GM19467 (cell line): ENCODE results near the gene SPEG.

ENCODE experiments used
- ATAC-seq: cut with Tn5 transposase; IDR thresholded peaks from one replicate; pipeline ENCODE4 v1.9.1; 2021; ENCODE audit warnings: mild to moderate bottlenecking, moderate library complexity; ENCODE audit not compliant: unreplicated experiment

SPEG gene

GRCh38 chr2:219493086-219493485 is 58.4 kb downstream of the SPEG start:
- ATAC-seq = no peak

GRCh38 chr2:219494952-219495530 is 60.4 kb downstream of the SPEG start:
- ATAC-seq = no peak

DNA sequence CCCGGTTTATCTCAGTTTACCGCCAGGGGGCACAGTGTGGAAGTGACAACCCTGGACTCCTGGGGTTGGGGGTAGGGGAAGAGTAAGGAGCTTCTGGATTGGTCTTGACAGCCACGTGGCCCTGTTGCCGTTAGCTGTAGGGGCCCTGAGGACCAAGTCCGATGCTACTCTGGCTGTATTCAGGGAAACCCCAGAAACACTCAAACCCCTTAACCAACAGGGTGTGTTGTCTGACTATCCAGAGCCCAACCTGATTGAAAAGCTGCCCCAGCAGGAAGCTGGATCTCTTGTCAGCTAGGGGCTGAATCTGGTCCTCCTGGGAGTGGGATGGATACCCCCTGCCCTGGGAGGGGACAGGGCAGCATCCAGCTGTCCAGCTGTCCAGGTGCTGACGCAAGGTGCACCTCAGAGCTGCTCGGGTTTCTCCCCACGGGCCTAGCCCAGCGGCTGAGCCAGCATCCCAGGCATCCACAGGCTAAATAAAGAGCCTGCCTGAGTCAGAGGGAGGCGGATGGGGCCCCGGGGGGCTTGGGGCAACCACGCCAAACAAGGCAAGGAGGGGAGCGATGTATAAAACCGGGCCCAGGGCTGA is 61.0 kb downstream of the SPEG start:
- ATAC-seq = no peak

DNA sequence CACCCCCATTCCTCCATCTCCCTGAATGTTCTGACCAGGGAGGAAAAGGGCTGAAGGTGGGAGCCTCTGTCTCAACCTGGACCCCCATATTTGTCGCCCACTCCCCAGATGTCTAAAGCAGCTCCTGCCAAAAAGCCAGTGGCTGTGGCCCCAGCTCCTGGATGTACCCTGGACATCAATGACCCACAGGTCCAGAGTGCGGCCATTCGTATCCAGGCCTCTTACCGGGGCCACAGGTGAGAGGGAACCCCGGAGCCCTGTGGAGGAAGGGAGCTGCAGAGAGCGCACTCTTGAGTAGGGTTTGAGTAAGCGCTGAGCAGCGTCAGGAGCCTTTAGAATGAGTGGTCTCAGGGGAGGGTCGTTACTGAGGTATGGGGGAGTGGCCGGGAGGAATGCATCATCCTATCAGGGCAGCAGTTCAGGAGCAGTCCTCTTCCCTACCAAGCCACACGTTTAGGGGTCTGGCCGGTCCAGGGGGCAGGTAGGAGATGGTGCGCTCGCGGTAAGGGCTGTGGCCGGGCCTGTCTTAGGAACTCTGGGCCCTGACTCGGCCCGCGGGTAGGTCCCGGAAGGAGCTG is 61.7 kb downstream of the SPEG start:
- ATAC-seq = no peak

DNA sequence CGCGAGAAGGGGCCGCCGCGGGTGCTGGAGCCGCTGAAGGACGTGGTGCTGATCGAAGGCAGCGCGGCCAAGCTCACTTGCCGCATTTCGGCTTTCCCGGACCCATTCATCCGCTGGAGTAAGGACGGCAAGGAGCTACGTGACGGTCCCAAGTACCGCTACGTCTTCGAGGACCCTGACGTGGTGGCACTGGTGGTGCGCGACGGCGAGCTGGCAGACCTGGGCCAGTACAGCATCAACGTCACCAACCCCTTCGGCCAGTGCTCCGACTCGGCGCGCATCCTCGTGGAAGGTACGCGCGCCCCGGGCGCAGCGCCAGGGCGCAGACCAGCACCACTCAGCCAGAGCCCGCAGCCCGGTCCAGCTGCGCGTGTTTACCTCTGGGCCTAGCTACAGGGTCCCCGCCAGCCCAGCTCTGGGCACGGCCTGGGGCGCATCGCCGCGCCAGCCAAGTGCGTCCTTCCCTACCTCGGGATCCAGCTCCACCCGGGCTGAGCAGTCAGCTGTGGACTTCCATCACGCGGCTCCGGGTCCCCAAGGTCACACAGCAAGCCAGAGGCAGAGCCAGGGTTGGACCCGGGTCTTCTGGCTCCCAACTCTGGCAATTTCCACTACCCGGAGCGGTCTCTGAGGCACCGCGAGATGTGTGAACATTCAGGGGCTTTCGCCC is 62.3 kb downstream of the SPEG start:
- ATAC-seq = no peak

GRCh38 chr2:219497495-219498279 is 63.0 kb downstream of the SPEG start:
- no peak for ATAC-seq

DNA sequence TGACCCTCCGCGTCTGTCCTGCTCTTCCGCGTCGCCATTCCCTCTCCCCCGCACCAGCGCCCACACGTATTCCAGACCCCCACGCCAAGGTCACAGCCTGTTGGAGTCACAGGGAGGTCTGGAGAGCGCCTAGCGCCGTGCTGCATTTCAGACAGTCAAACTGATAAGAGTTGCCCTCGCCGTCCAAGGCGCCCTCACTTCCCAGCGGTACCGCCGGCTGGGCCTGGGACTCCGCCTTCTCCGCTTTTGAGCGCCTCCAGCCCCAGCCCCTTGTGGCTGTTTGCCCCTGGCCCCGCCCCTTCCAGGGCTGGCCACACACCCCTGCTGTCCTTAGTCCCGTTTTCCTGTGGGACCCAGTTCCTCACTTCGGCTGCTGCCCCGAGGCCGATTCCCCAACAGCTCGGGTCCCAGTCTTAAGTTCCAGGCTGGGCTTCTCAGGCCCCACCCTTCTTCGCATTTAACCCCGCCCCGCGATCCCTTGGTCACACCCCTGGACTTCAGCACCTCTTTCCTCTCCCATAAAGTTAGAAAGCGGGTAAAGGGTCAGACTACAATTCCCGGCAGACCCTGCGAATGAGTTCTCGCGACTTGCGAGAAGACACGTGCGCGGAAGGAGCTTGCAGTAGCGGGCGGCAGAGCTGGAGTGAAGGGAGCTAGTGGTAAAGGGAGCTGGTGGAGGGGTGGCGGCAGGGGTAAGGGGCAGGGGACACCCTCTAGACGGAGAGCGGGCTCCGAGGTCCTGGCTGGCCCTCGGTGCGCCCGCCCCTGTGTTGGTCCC is 63.8 kb downstream of the SPEG start, which contains the start of gene GMPPA:
Gene GMPPA, plus strand, starts transcription at position 612 of the 778 bp plus-strand sequence. CDS start 1,085 bp downstream, outside the sequence.
- peak; percentile 95 for ATAC-seq

DNA sequence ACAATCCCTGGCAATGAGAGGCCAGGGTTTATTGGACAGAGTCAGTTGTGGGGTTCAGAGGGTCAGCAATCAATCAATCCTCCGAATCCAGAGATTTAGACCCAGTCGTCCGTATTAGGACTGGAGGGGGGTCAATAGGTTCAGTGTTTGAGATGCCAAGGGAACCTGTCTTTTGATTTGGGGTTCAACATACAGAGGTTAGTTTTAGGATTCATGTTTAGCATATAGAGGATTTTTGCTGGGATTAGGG is 64.3 kb downstream of the SPEG start:
- ATAC-seq = no peak

DNA sequence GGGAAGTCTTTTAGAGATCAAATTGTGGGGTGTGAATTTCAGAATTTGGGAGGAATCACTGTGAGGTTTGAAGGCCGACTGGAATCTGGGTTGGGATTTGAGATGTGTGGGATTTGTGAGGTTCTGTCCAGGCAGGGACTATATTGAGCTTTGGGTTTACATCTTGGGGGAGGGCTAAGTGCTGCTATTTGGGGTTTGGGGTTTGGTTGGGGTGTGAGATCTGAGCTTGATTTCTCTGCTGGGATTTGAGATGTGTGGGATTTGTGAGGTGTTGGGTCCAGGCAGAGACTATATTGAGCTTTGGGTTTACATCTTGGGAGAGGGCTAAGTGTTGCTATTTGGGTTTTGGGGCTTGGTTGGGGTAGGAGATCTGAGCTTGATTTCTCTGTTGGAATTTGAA is 64.9 kb downstream of the SPEG start:
- ATAC-seq = no peak

DNA sequence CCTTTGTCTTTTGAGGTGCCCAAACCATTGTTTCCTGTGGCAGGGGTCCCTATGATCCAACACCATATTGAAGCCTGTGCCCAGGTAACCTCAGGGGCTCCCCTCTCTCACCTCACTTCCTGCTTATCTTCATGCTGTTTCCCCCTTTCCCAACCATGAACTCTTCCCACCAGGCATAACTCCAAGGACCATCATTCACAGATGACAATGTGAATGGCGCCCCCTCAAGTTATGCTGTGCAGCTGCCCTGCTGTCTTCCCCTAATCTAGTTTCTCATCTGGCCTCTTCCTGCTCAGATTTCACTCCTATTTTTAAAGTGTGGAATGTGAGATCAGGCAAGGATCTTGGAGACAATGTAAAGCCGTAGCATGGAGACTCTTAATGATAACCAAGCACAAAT is 65.5 kb downstream of the SPEG start:
- ATAC-seq = no peak

DNA sequence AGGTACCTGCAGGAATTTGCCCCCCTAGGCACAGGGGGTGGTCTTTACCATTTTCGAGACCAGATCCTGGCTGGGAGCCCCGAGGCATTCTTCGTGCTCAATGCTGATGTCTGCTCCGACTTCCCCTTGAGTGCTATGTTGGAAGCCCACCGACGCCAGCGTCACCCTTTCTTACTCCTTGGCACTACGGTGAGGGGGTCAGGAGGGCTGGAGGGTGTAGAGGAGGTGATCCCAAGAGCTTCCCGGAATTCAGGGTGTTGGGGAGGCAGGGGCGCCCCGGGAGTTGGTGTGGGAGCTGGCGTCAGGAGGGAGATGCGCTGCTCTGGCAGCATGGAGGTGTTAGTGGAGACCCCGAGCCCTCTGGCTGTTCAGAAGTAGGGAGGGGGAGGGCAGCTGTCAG is 67.2 kb downstream of the SPEG start:
- ATAC-seq = no peak

- no peak for ATAC-seq
These were observed 68.0 kb downstream of the SPEG start for GRCh38 chr2:219502618-219503017.

- ATAC-seq = no peak
These were observed 70.9 kb downstream of the SPEG start for GRCh38 chr2:219505585-219505984.

GRCh38 chr2:219506153-219506801 is 71.6 kb downstream of the SPEG start:
- ATAC-seq = no peak

DNA sequence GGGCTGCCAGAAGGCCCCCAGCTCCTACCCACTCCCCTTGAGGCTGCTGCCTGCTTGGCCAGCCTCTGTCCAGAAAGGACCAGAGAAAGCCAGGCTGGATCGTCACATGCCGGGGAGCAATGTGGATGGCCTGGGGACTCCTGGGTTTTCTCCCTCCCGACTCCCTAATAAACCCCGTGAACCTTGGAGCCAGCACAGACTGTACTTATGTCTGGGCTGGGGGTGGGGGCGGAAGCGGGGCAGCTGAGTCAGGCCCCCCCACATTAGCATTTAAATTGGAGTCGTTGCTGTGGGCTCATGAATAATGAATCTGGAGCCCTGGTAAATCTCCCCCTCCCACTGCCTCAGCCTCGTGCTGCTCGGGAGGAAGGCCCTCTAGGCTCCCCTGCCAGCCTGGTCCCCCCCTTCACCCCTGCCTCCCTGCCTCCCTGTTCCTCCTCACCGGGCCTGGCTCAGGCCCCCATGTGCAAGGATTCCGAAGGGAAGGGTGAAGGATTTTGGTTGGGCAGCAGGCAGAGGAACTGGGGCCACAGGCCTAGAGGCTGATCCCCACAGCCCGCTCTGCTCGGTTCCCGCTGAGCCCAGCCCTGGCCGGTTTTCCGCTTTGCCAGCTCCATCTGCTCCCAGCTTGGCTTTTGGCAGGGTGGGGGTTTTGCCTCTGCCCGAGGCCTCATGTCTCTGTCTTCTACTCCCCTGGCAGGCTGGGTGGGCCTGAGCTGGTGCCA is 72.3 kb downstream of the SPEG start:
- ATAC-seq = no peak

DNA sequence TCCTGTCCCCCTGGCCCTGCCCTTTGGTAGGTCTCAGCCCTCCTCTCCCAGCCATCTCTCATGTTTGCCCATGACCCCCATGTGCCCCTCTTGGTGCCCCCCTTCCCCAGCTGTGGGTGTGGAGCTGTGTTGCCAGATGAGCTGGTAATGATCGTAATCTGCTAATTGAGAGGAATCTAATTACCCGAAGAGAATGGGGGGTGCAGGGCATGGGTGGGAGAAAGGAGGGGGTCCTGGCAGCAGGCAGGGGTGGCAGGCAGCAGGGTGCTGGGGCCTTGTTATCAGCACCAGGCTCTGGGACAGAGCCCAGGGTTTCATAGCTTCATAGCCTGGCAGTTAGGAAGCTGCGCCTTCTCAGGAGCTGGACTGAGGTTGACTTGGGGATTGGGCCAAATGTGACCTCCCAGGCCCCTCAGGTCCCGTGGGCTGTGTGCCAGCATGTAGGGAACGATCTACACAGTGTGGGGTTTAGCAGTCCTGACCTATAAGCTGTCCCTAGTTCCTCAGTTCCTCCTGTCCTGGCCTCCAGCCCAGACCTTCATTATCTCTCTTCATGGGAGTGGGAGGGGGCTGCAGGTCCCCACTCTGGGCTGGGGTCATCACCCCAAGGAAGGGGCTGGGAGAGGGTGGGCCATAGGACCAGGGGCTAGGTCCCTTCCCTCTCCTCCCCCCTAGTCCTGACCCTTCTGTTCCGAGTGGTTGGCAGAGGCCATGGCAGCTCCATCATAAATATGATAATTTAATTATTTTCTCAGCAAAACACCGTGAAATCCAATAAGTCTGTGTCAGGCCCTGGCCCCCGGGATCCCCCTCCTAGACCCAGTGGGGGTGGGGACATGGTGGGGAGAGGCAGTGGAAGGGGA is 73.2 kb downstream of the SPEG start:
- ATAC-seq = no peak

- ATAC-seq = no peak
These were observed 73.7 kb downstream of the SPEG start for GRCh38 chr2:219508444-219508734.

DNA sequence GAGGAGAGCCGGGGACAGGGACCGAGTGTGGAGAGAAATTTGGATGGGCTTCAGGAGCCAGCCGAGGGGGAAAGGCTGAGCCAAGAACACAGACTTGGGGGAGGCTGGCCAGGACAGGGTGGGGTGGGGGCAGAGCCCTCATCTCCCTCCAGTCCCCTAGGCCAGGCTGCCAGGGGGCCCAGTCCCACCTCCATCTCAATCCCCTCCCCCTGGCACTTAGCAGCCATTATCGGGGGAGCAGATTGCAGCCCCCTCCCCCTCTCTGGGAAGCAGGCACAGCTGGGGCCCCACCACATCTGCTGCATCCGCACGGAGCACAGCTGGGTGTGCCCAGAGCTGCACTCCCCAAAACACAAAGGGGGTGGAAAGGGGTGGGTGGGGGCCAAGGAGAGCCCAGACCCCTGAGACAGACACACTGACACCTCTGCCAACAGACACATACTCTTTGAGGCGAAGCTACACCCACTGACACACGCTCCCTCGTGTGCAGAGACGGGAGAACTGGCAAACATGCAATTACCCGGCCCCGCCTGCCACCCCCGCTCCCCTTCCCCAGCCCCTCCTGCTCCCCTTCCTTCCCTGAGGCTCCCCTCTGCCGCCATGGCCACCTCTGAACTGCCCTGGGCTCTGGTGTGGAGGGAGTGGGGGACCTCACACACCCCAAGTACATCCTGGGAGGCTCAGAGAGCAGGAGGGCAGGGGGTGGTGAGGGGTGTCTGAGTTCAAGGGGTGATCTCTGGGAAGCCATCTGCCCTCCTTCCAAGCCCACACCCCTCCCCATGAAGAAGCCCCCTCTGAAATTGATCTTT is 74.5 kb downstream of the SPEG start:
- ATAC-seq = no peak
